ENCODE results near the gene RAB31. TPM values are rescaled to one million over a fixed set of nuclear protein-coding genes. Genes with fewer than 3 reads are reported as not detected.
A peak's percentile ranks its signal among the peaks of the same experiment; 100 is the strongest.
"Not testable (repeated sequence)": the region's sequence is repeated elsewhere in the genome, so short reads cannot be mapped to it uniquely, and the experiment has no call there.

Gene RAB31
- total and polyA plus RNA-seq, 10 donors = 12.3 to 112 (median 72.6) TPM

- TF ChIP-seq POLR2A (IDR thresholded peaks at IDR 0.05) (no peak), CTCF (IDR thresholded peaks at IDR 0.05 in 8 of 11, conservative IDR thresholded peaks at IDR 0.05 in 3 of 11) (no peak), POLR2AphosphoS5 (IDR thresholded peaks at IDR 0.05) (no peak)
- Histone ChIP-seq H3K27me3 (replicated peaks in 1 of 7) (no peaks in the 10 kb centered on the region), H3K4me3 (no peak overlapping the region), H3K4me1 (peaks cover 0 to 76% (median 31%) of the 10 kb centered on the region in 6 donors), H3K27ac (peak overlapping the region in 3 of 8 donors; percentile 45 to 62 (median 58)), H3K9me3 (peaks cover 0 to 7% (median 0%) of the 10 kb centered on the region in 8 donors), H3K36me3 (no peaks in the 10 kb centered on the region)
- 28 to 96% (median 90%) methylated on average over 1 of the region's 1 CpG for WGBS, 5 donors
- intact Hi-C loops (cut with DNase I; ENCODE audit: low total_unique reads) = no loop called here
- no peak for DNase-seq
Observed at GRCh38 chr18:9766740-9767139, 58.6 kb downstream of the RAB31 start.

- WGBS, 5 donors = 37 to 93% (median 76%) methylated on average over 2 of the region's 2 CpGs
- H3K36me3 ChIP-seq; H3K9me3 ChIP-seq; H3K4me3 ChIP-seq; H3K27ac ChIP-seq; DNase-seq; intact Hi-C loops (cut with DNase I; ENCODE audit: low total_unique reads); H3K27me3 ChIP-seq (replicated peaks in 1 of 7): not testable (repeated sequence)
- H3K4me1 ChIP-seq = peaks cover 0 to 76% (median 40%) of the 10 kb centered on the region in 6 donors
Observed at GRCh38 chr18:9768071-9768691, 60.1 kb downstream of the RAB31 start.

- H3K36me3 ChIP-seq; DNase-seq; H3K9me3 ChIP-seq; H3K27me3 ChIP-seq (replicated peaks in 1 of 7); intact Hi-C loops (cut with DNase I; ENCODE audit: low total_unique reads); H3K4me3 ChIP-seq: not testable (repeated sequence)
- Histone ChIP-seq H3K4me1 (peaks cover 0 to 79% (median 41%) of the 10 kb centered on the region in 6 donors), H3K27ac (peak overlapping the region in 3 of 8 donors; percentile 88 to 89 (median 89))
- 44 to 74% (median 50%) methylated on average over 3 of the region's 3 CpGs for WGBS, 5 donors
Observed at GRCh38 chr18:9770111-9770510, 62.0 kb downstream of the RAB31 start.

- intact Hi-C loops (cut with DNase I; ENCODE audit: low total_unique reads) = no loop called here
- Histone ChIP-seq H3K4me1 (peaks cover 0 to 79% (median 37%) of the 10 kb centered on the region in 6 donors), H3K4me3 (peak overlapping the region in 1 of 8 donors; percentile 46), H3K9me3 (no peaks in the 10 kb centered on the region), H3K36me3 (peaks cover 0 to 12% (median 0%) of the 10 kb centered on the region in 6 donors), H3K27ac (peak overlapping the region in 7 of 8 donors; percentile 58 to 89 (median 79)), H3K27me3 (replicated peaks in 1 of 7) (no peaks in the 10 kb centered on the region)
- TF ChIP-seq CTCF (IDR thresholded peaks at IDR 0.05 in 8 of 11, conservative IDR thresholded peaks at IDR 0.05 in 3 of 11) (peak; percentile 87 to 98 (median 94)), POLR2AphosphoS5 (IDR thresholded peaks at IDR 0.05) (peak; percentile 65 to 82 (median 74)), POLR2A (IDR thresholded peaks at IDR 0.05) (no peak)
- WGBS, 5 donors = 10 to 17% (median 12%) methylated on average over 18 of the region's 18 CpGs
- peak; percentile 93 for DNase-seq
Observed at GRCh38 chr18:9771261-9771976, 63.3 kb downstream of the RAB31 start.
